H9 (cell line): Measurements from ENCODE around the gene UNC79. TPM values are rescaled to one million over a fixed set of nuclear protein-coding genes. Genes with fewer than 3 reads are reported as not detected.

Experiments
- DNase-seq: peaks from one replicate; pipeline ENCODE4 v3.0.0-alpha.2; 2017
- H2AFZ ChIP-seq: one replicate; pipeline ENCODE4 v1.6.1; 2013; ENCODE audit warnings: mild to moderate bottlenecking, low read length, control low read depth, moderate library complexity
- H2AK5ac ChIP-seq: 2 replicates; pipeline ENCODE4 v1.6.1; 2013; ENCODE audit warnings: low read length, control low read depth, mixed read lengths; ENCODE audit not compliant: insufficient read length
- H2BK120ac ChIP-seq: one replicate; pipeline ENCODE4 v1.6.1; 2013; ENCODE audit warnings: low read depth, mild to moderate bottlenecking, low read length, control low read depth, inconsistent platforms; ENCODE audit not compliant: poor library complexity, severe bottlenecking
- H2BK12ac ChIP-seq: 2 replicates; pipeline ENCODE4 v1.6.1; 2013; ENCODE audit warnings: low read length, control low read depth, mixed read lengths, low read depth; ENCODE audit not compliant: insufficient read length
- H2BK15ac ChIP-seq: 2 replicates; pipeline ENCODE4 v1.6.1; 2013; ENCODE audit warnings: low read depth, low read length, control low read depth
- H2BK20ac ChIP-seq: one replicate; pipeline ENCODE4 v1.6.1; 2013; ENCODE audit warnings: low read depth, mild to moderate bottlenecking, low read length, control low read depth, inconsistent platforms; ENCODE audit not compliant: poor library complexity, severe bottlenecking
- H2BK5ac ChIP-seq: 2 replicates; pipeline ENCODE4 v1.6.1; 2013; ENCODE audit warnings: low read length, control low read depth, mixed read lengths; ENCODE audit not compliant: insufficient read length
- H3K14ac ChIP-seq: 2 replicates; pipeline ENCODE4 v1.6.1; 2013; ENCODE audit warnings: low read length, control low read depth; ENCODE audit not compliant: insufficient read depth
- H3K18ac ChIP-seq: 2 replicates; pipeline ENCODE4 v1.6.1; 2013; ENCODE audit warnings: low read depth, mild to moderate bottlenecking, mixed read lengths, low read length, control low read depth; ENCODE audit not compliant: insufficient read length
- H3K23ac ChIP-seq: 2 replicates; pipeline ENCODE4 v1.6.1; 2013; ENCODE audit warnings: low read length, control low read depth, mixed read lengths, low read depth; ENCODE audit not compliant: insufficient read length
- H3K23me2 ChIP-seq: 2 replicates; pipeline ENCODE4 v1.6.1; 2013; ENCODE audit warnings: low read depth, mild to moderate bottlenecking, mixed read lengths, low read length, control low read depth; ENCODE audit not compliant: insufficient read length, poor library complexity, severe bottlenecking
- H3K27ac ChIP-seq: 2 replicates; pipeline ENCODE4 v1.5.1; 2013; ENCODE audit warnings: low read length, control low read depth, mixed read lengths, low read depth; ENCODE audit not compliant: insufficient read length
- H3K27me3 ChIP-seq: 2 replicates; pipeline ENCODE4 v1.6.1; 2013; ENCODE audit warnings: low read length, control low read depth, inconsistent platforms; ENCODE audit not compliant: insufficient read depth
- H3K4ac ChIP-seq: 2 replicates; pipeline ENCODE4 v1.6.1; 2013; ENCODE audit warnings: low read depth, mild to moderate bottlenecking, control low read depth, inconsistent platforms, low read length, moderate library complexity
- H3K4me1 ChIP-seq: 2 replicates; pipeline ENCODE4 v1.6.1; 2013; ENCODE audit warnings: low read length, control low read depth, inconsistent platforms; ENCODE audit not compliant: insufficient read depth
- H3K4me2 ChIP-seq: 2 replicates; pipeline ENCODE4 v1.6.1; 2013; ENCODE audit warnings: low read length, control low read depth, mixed read lengths; ENCODE audit not compliant: insufficient read length, insufficient read depth
- H3K56ac ChIP-seq: 2 replicates; pipeline ENCODE4 v1.6.1; 2013; ENCODE audit warnings: low read depth, mild to moderate bottlenecking, mixed read lengths, low read length, control low read depth; ENCODE audit not compliant: insufficient read length
- H3K79me1 ChIP-seq: 2 replicates; pipeline ENCODE4 v1.6.1; 2013; ENCODE audit warnings: low read depth, mild to moderate bottlenecking, moderate library complexity, low read length, control low read depth, inconsistent platforms; ENCODE audit not compliant: insufficient read depth, poor library complexity, severe bottlenecking
- H3K79me2 ChIP-seq: 2 replicates; pipeline ENCODE4 v1.6.1; 2013; ENCODE audit warnings: low read length, control low read depth, inconsistent platforms; ENCODE audit not compliant: insufficient read depth
- H3K9ac ChIP-seq: 2 replicates; pipeline ENCODE4 v1.6.1; 2013; ENCODE audit warnings: low read length, control low read depth, mixed read lengths; ENCODE audit not compliant: insufficient read length; ENCODE audit errors: extremely low read depth
- H3K9me3 ChIP-seq: one replicate; pipeline ENCODE4 v1.6.1; 2013; ENCODE audit warnings: low read depth, low read length, inconsistent platforms; ENCODE audit not compliant: control insufficient read depth
- H3T11ph ChIP-seq: one replicate; pipeline ENCODE4 v1.6.1; 2013; ENCODE audit warnings: mild to moderate bottlenecking, low read length, control low read depth, inconsistent platforms
- H4K20me1 ChIP-seq: one replicate; pipeline ENCODE4 v1.6.1; 2013; ENCODE audit not compliant: control insufficient read depth, insufficient read length, insufficient read depth
- H4K5ac ChIP-seq: 2 replicates; pipeline ENCODE4 v1.6.1; 2013; ENCODE audit warnings: low read depth, mild to moderate bottlenecking, mixed read lengths, low read length, control low read depth; ENCODE audit not compliant: insufficient read length
- H4K8ac ChIP-seq: replicated peaks from 2 replicates; pipeline ENCODE4 v1.6.1; 2013; ENCODE audit warnings: low read length, control low read depth, mixed read lengths, low read depth; ENCODE audit not compliant: insufficient read length
- H4K91ac ChIP-seq: 2 replicates; pipeline ENCODE4 v1.6.1; 2013; ENCODE audit warnings: low read depth, mild to moderate bottlenecking, moderate library complexity, mixed read lengths, low read length, control low read depth; ENCODE audit not compliant: insufficient read length
- H3K27ac Mint-ChIP-seq, 3 experiments: 2 replicates in 2 of 3; 3 replicates in 1 of 3; pipeline ENCODE4 v1.8.0; 2020 to 2021; ENCODE audit warnings: mixed read lengths in 3 of 3, mild to moderate bottlenecking in 1 of 3, moderate library complexity in 1 of 3
- H3K27me3 Mint-ChIP-seq: 2 replicates; pipeline ENCODE4 v1.8.0; 2021; ENCODE audit warnings: low read depth, mild to moderate bottlenecking, moderate library complexity, mixed read lengths
- H3K36me3 Mint-ChIP-seq, 3 experiments: 2 replicates in 2 of 3; 3 replicates in 1 of 3; pipeline ENCODE4 v1.8.0; 2020 to 2021; ENCODE audit warnings: low read depth in 3 of 3, mixed read lengths in 3 of 3; ENCODE audit not compliant: insufficient read depth in 1 of 3
- H3K4me1 Mint-ChIP-seq, 2 experiments: 2 replicates each; pipeline ENCODE4 v1.8.0; 2020; ENCODE audit warnings: mixed read lengths in 2 of 2
- H3K4me3 Mint-ChIP-seq, 2 experiments: 2 replicates in 1 of 2; 3 replicates in 1 of 2; pipeline ENCODE4 v1.8.0; 2020 to 2021; ENCODE audit warnings: mild to moderate bottlenecking in 2 of 2, mixed read lengths in 2 of 2, moderate library complexity in 1 of 2
- H3K9me3 Mint-ChIP-seq, 2 experiments: 2 replicates in 1 of 2; 3 replicates in 1 of 2; pipeline ENCODE4 v1.8.0; 2020; ENCODE audit warnings: mild to moderate bottlenecking in 2 of 2, mixed read lengths in 2 of 2, moderate library complexity in 1 of 2
- WGBS: extraction: QIAGEN DNeasy Blood & Tissue Kit; methylation state at CpG from one replicate; pipeline ENCODE4 v1.1.7; 2013; ENCODE audit warnings: missing lambda C conversion rate, low lambda C conversion rate, mixed read lengths; ENCODE audit not compliant: insufficient read length; ENCODE audit errors: extremely low coverage; 5-methylcytosine and 5-hydroxymethylcytosine counted together
- total RNA-seq: library from RNA; stranded (reverse); gene quantifications from 2 replicates; pipeline ENCODE4 v1.2.1, GENCODE V29; 2021
- TF ChIP-seq, protein P1 (sequence below): fragments of 200-600 bp; sonication (generic); conservative IDR thresholded peaks from 3 replicates; pipeline ENCODE4 v1.8.0; 2021; ENCODE audit warnings: antibody characterized with exemption, mild to moderate bottlenecking

UNC79 gene
- total RNA-seq, 1 experiment from 2014 or later: 3.0 TPM

DNA sequence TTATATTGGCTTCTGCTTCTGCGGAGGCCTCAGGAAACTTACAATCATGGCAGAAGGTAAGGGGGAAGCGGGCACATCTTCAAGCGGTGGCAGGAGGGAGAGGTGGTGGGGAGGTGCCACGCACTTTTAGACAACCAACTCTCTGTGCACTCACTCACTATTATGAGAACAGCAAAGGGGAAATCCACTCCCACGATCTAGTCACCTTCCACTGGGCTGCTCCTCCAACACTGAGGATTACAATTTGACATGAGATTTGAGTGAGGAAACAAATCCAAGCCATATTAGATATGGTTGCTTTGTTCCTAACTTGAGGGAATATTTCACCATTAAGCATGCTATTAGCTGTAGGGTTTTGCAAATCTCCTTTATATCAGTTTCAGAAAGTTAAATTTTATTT, 80.3 kb downstream of the UNC79 start:
- H3K4me1 Mint-ChIP-seq: peaks cover 4 to 6% of the 10 kb centered on the region in 2 experiments; a peak in 3 of 4 replicates
- TF ChIP-seq, protein P1, sequence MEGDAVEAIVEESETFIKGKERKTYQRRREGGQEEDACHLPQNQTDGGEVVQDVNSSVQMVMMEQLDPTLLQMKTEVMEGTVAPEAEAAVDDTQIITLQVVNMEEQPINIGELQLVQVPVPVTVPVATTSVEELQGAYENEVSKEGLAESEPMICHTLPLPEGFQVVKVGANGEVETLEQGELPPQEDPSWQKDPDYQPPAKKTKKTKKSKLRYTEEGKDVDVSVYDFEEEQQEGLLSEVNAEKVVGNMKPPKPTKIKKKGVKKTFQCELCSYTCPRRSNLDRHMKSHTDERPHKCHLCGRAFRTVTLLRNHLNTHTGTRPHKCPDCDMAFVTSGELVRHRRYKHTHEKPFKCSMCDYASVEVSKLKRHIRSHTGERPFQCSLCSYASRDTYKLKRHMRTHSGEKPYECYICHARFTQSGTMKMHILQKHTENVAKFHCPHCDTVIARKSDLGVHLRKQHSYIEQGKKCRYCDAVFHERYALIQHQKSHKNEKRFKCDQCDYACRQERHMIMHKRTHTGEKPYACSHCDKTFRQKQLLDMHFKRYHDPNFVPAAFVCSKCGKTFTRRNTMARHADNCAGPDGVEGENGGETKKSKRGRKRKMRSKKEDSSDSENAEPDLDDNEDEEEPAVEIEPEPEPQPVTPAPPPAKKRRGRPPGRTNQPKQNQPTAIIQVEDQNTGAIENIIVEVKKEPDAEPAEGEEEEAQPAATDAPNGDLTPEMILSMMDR: no peak
- Histone ChIP-seq H2BK12ac (peak overlapping the region; percentile 50), H3K18ac (no peak overlapping the region), H3K56ac (no peak overlapping the region), H3K4ac (no peak overlapping the region), H3K23ac (no peak overlapping the region), H3K27me3 (no peaks in the 10 kb centered on the region), H3K79me1 (no peaks in the 10 kb centered on the region), H4K8ac (no peak overlapping the region), H4K20me1 (no peaks in the 10 kb centered on the region), H3K79me2 (no peaks in the 10 kb centered on the region), H3K14ac (no peak overlapping the region), H2AFZ (no peak overlapping the region), H2BK120ac (no peak overlapping the region), H2AK5ac (no peak overlapping the region), H3K4me1 (no peaks in the 10 kb centered on the region), H3K9ac (no peak overlapping the region), H3K27ac (no peak overlapping the region), H3K4me2 (no peak overlapping the region), H2BK5ac (no peak overlapping the region), H4K5ac (no peak overlapping the region), H2BK15ac (no peak overlapping the region), H3T11ph (no peak overlapping the region), H3K23me2 (no peaks in the 10 kb centered on the region), H4K91ac (no peak overlapping the region), H3K9me3 (no peaks in the 10 kb centered on the region), H2BK20ac (no peak overlapping the region)
- no peak for DNase-seq
- H3K27ac Mint-ChIP-seq: no peak overlapping the region
- no peak overlapping the region for H3K4me3 Mint-ChIP-seq
- peaks cover 24 to 33% of the 10 kb centered on the region in 2 experiments for H3K9me3 Mint-ChIP-seq
- no CpG with 5 or more reads among the region's 5 CpGs for WGBS
- H3K27me3 Mint-ChIP-seq: no peaks in the 10 kb centered on the region
- peaks cover 16 to 25% (median 21%) of the 10 kb centered on the region in 3 experiments for H3K36me3 Mint-ChIP-seq
